HG02970 (cell line): ENCODE data around the gene HOXB6.

Experiments
- ATAC-seq: cut with Tn5 transposase; IDR thresholded peaks from one replicate; pipeline ENCODE4 v1.9.1; 2021; ENCODE audit warnings: mild to moderate bottlenecking, moderate library complexity, moderate number of reproducible peaks; ENCODE audit not compliant: unreplicated experiment, low FRiP score

HOXB6 gene

DNA sequence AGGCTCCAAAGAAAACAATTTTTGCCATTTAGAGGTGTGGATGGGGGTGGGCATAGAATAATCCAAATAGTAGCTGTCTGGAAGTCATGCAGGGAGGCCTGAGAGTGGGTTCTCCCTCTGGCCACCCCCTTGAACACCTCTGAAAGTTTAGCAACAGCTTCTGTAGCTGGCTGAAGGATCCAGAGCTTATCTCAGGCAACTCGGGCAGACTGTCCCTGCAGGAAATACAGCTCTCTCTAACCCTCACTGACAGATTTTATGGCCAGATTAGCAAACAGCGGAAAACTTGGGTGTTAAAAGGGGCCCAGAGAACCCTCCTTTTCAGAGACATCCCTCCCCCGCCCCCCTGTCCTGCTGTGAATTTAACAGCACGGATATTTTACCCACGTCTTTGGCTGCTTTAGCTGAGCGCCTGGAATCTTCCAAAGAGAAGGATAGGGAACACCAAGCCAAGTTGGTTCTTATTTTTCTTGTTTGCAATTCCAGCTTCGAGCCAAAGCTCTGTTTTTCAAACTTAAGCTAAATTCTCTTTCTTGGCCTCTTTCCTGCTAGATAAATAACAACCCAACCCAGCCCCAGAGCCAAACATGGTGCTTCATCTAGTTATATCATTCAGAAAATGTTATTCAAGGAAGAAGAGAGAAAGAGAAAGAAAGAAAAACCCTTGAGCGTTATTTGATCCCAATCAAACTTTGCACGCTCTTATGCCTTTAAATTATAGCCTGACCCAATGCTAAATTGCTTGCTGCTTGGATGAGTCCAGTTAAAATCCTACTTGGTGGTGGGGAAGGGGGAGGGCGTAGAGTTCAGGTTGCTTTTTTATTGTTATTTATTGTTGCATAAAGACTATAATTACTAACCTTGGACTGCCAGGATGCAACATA, 57.6 kb downstream of the HOXB6 start:
- ATAC-seq, result no peak

DNA sequence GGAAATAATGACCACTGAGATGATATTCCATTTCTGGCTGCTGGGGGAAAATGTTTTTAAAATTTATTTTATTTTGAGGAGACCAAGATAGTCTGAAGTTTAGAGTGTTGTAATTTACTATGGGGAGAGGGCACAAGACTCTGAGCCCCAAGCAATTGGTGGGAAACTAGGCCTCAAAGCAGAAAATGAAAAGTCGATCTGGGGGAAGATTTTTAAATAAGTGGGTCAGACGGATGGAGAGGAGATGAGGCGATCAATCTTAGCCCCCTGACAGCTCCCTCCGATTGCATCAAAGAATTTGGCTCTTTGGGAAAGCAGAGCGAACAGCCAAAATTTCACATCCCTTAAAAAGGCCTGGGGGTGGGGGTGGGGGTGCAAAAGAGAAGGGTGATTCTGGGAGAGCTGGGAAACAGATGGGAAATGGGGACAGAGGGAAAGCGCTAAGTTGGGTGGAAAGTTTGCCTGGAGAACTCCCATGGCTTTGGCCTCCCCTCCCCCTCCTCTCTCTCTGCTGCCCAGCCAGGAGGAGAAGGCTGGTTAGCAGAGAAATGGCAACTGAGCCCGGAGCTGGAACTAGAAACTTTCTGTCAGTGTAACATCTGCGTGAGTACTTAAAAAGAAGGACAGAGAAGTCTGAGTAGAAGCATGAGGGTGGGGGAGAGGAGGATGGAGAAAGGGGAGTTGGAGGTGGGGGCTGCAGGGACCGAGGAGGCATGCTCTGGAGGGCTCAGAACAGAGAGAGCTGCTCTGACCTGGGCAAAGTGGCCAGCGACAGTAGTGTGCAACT, 58.5 kb downstream of the HOXB6 start:
- ATAC-seq, result no peak
